Parathyroid adenoma (tissue), 2 donors: ENCODE measurements around the gene SPSB2.
"Not testable (repeated sequence)": the region's sequence is repeated elsewhere in the genome, so short reads cannot be mapped to it uniquely, and the experiment has no call there.

ENCODE experiments used
- H2AFZ ChIP-seq: fragments of 300-600 bp; sonication (generic); one replicate; pipeline ENCODE4 v1.7.0; 2017; ENCODE audit warnings: antibody characterized with exemption, mild to moderate bottlenecking
- H3K27ac ChIP-seq: fragments of 300-600 bp; sonication (generic); one replicate; pipeline ENCODE4 v1.7.0; 2017
- H3K27me3 ChIP-seq: fragments of 300-600 bp; sonication (generic); one replicate; pipeline ENCODE4 v1.7.0; 2017; ENCODE audit warnings: low read length; ENCODE audit not compliant: control insufficient read depth, insufficient read depth
- H3K36me3 ChIP-seq: fragments of 300-600 bp; sonication (generic); one replicate; pipeline ENCODE4 v1.7.0; 2017; ENCODE audit warnings: low read length; ENCODE audit not compliant: control insufficient read depth, insufficient read depth
- H3K4me1 ChIP-seq: fragments of 300-600 bp; sonication (generic); one replicate; pipeline ENCODE4 v1.7.0; 2017; ENCODE audit warnings: control low read depth
- H3K4me2 ChIP-seq: fragments of 300-600 bp; sonication (generic); one replicate; pipeline ENCODE4 v1.7.0; 2017; ENCODE audit warnings: low read length
- H3K4me3 ChIP-seq: fragments of 300-600 bp; sonication (generic); one replicate; pipeline ENCODE4 v1.7.0; 2017; ENCODE audit warnings: low read depth, low read length
- H3K79me2 ChIP-seq: fragments of 300-600 bp; sonication (generic); one replicate; pipeline ENCODE4 v1.7.0; 2017; ENCODE audit warnings: control low read depth
- H3K9ac ChIP-seq: fragments of 300-600 bp; sonication (generic); one replicate; pipeline ENCODE4 v1.7.0; 2017; ENCODE audit warnings: mild to moderate bottlenecking
- H3K9me3 ChIP-seq: fragments of 300-600 bp; sonication (generic); one replicate; pipeline ENCODE4 v1.7.0; 2017; ENCODE audit warnings: low read length; ENCODE audit not compliant: control insufficient read depth
- CTCF ChIP-seq: fragments of 300-600 bp; sonication (generic); IDR thresholded peaks from one replicate; pipeline ENCODE4 v1.7.0; 2017; ENCODE audit warnings: antibody characterized with exemption, mild to moderate bottlenecking
- donor health status: primary hyperparathyroidism.

Gene SPSB2

GRCh38 chr12:6914246-6914946 lies 41.3 kb upstream of the SPSB2 start, which contains the start of gene ENO2:
Gene ENO2 (plus strand): TSS chr12:6914580. CDS start chr12:6915833, 1,253 bp downstream.
- peak within 1 kb of the TSS; percentile 20 for H3K9ac ChIP-seq
- H3K79me2 ChIP-seq = no peaks in the 10 kb centered on the region
- no peaks in the 10 kb centered on the region for H3K36me3 ChIP-seq
- TF ChIP-seq CTCF = no peak
- peak within 1 kb of the TSS; percentile 44 for H3K27ac ChIP-seq
- no peaks in the 10 kb centered on the region for H3K9me3 ChIP-seq
- H2AFZ ChIP-seq = peak within 1 kb of the TSS; percentile 85
- H3K4me2 ChIP-seq = peak within 1 kb of the TSS; percentile 87
- H3K4me1 ChIP-seq = no peaks in the 10 kb centered on the region
- peak within 1 kb of the TSS; percentile 64 for H3K4me3 ChIP-seq
- H3K27me3 ChIP-seq = no peaks in the 10 kb centered on the region

- H3K27me3 ChIP-seq = no peaks in the 10 kb centered on the region
- no peaks in the 10 kb centered on the region for H3K79me2 ChIP-seq
- no peak for TF ChIP-seq CTCF
- H3K36me3 ChIP-seq = no peaks in the 10 kb centered on the region
- no peak overlapping the region for H3K27ac ChIP-seq
- H3K4me3 ChIP-seq = no peak overlapping the region
- H3K4me2 ChIP-seq = no peak overlapping the region
- H3K4me1 ChIP-seq = no peaks in the 10 kb centered on the region
- H2AFZ ChIP-seq = no peak overlapping the region
- H3K9ac ChIP-seq = no peak overlapping the region
- no peaks in the 10 kb centered on the region for H3K9me3 ChIP-seq
Measured at GRCh38 chr12:6912164-6912935, 39.2 kb upstream of the SPSB2 start.

GRCh38 chr12:6909421-6910145 lies 36.5 kb upstream of the SPSB2 start:
- Histone ChIP-seq H3K9ac (no peak overlapping the region), H3K4me2 (no peak overlapping the region)

GRCh38 chr12:6908141-6908540 lies 35.0 kb upstream of the SPSB2 start:
- H3K27me3 ChIP-seq, H3K4me2 ChIP-seq: not testable (repeated sequence)

More at GRCh38 chr12:6909421-6910145, 36.5 kb upstream of the SPSB2 start:
- Histone ChIP-seq H3K4me1 (no peaks in the 10 kb centered on the region), H3K79me2 (no peaks in the 10 kb centered on the region), H3K36me3 (no peaks in the 10 kb centered on the region), H3K9me3 (no peaks in the 10 kb centered on the region), H3K27me3 (no peaks in the 10 kb centered on the region), H3K27ac (no peak overlapping the region), H3K4me3 (no peak overlapping the region), H2AFZ (no peak overlapping the region)
- TF ChIP-seq CTCF = no peak

More at GRCh38 chr12:6908141-6908540, 35.0 kb upstream of the SPSB2 start:
- not testable (repeated sequence) for H2AFZ ChIP-seq, H3K9ac ChIP-seq, H3K27ac ChIP-seq, H3K36me3 ChIP-seq, H3K4me3 ChIP-seq, H3K4me1 ChIP-seq, H3K9me3 ChIP-seq, H3K79me2 ChIP-seq
